IgD-negative memory B cell (primary cell): ENCODE data around the gene HBQ1. TPM values are rescaled to one million over a fixed set of nuclear protein-coding genes. Genes with fewer than 3 reads are reported as not detected.
"Not testable (repeated sequence)": the region's sequence is repeated elsewhere in the genome, so short reads cannot be mapped to it uniquely, and the experiment has no call there.

Source experiments
- H3K27ac Mint-ChIP-seq, 3 donors: one replicate each; pipeline ENCODE4 v1.8.0; 2020 to 2022; ENCODE audit warnings: mild to moderate bottlenecking in 3 of 3, mixed read lengths in 3 of 3, moderate library complexity in 1 of 3
- H3K27me3 Mint-ChIP-seq: one replicate; pipeline ENCODE4 v1.8.0; 2021; ENCODE audit warnings: mixed read lengths
- H3K36me3 Mint-ChIP-seq: one replicate; pipeline ENCODE4 v1.8.0; 2020; ENCODE audit warnings: mild to moderate bottlenecking, mixed read lengths
- H3K4me1 Mint-ChIP-seq, 3 donors: one replicate each; pipeline ENCODE4 v1.8.0; 2020 to 2022; ENCODE audit warnings: mixed read lengths in 3 of 3, mild to moderate bottlenecking in 1 of 3
- H3K4me3 Mint-ChIP-seq, 4 donors: one replicate each; pipeline ENCODE4 v1.8.0; 2020 to 2022; ENCODE audit warnings: mild to moderate bottlenecking in 4 of 4, mixed read lengths in 4 of 4, moderate library complexity in 3 of 4
- H3K9me3 Mint-ChIP-seq, 3 donors: one replicate each; pipeline ENCODE4 v1.8.0; 2020 to 2021; ENCODE audit warnings: mixed read lengths in 3 of 3, mild to moderate bottlenecking in 1 of 3
- polyA plus RNA-seq: library from polyadenylated mRNA; unstranded; fragments of 300-500 nt; fragmentation: Illumina TruSeq; gene quantifications from one replicate; pipeline ENCODE4 v1.2.3, GENCODE V29; 2021

Gene HBQ1
- polyA plus RNA-seq, result not detected

DNA sequence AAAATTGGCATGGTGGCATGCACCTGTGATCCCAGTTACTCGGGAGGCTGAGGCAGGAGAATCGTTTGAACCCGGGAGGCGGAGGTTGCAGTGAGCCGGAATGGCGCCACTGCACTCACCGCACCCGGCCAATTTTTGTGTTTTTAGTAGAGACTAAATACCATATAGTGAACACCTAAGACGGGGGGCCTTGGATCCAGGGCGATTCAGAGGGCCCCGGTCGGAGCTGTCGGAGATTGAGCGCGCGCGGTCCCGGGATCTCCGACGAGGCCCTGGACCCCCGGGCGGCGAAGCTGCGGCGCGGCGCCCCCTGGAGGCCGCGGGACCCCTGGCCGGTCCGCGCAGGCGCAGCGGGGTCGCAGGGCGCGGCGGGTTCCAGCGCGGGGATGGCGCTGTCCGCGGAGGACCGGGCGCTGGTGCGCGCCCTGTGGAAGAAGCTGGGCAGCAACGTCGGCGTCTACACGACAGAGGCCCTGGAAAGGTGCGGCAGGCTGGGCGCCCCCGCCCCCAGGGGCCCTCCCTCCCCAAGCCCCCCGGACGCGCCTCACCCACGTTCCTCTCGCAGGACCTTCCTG lies at the start of gene HBQ1:
Gene HBQ1 (plus strand): TSS at position 359 of the 575 bp plus-strand sequence. CDS start 28 bp downstream, at position 387.
- peak within 1 kb of the TSS in 2 of 3 donors; percentile 31 to 75 for H3K27ac Mint-ChIP-seq
- H3K36me3 Mint-ChIP-seq, result no peaks in the 10 kb centered on the region
- H3K27me3 Mint-ChIP-seq, result peaks cover 26% of the 10 kb centered on the region
- H3K4me1 Mint-ChIP-seq, result peaks cover 0 to 6% (median 5%) of the 10 kb centered on the region in 3 donors
- peak within 1 kb of the TSS in 3 of 4 donors; percentile 21 to 75 (median 73) for H3K4me3 Mint-ChIP-seq
- H3K9me3 Mint-ChIP-seq, result no peaks in the 10 kb centered on the region

DNA sequence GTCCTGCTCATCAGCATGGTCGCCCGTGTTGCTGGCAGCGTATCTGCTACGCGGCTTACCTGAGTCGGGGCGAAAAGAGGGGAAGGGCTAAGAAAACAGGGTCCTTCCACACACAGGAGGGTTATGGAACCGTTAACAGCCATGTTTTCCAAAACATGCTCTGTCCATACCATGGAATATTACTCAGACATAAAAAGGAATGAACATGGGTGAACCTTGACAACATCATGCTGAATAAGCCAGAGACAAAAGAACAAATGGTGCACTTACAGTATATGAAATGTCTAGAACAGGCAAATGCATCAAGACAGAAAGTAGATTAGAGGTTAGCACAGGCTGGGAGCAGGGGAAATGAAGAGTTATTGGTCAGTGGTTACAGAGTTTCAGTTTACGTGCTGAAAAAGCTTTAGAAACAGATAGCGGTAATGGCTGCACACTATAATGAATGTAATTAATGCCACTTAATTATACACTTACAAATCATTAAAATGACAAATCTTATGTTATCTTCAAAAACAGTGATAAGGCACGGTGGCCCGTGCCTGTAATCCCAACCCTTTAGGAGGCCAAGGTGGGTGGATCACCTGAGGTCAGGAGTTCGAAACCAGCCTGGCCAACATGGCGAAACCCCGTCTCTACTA lies 49.6 kb upstream of the HBQ1 start:
- peaks cover 5 to 10% (median 9%) of the 10 kb centered on the region in 3 donors for H3K4me1 Mint-ChIP-seq
- no peaks in the 10 kb centered on the region for H3K9me3 Mint-ChIP-seq
- H3K27ac Mint-ChIP-seq, result peak overlapping the region in 1 of 3 donors; percentile 35
- peaks cover 2% of the 10 kb centered on the region for H3K36me3 Mint-ChIP-seq
- no peaks in the 10 kb centered on the region for H3K27me3 Mint-ChIP-seq
- no peak overlapping the region for H3K4me3 Mint-ChIP-seq

DNA sequence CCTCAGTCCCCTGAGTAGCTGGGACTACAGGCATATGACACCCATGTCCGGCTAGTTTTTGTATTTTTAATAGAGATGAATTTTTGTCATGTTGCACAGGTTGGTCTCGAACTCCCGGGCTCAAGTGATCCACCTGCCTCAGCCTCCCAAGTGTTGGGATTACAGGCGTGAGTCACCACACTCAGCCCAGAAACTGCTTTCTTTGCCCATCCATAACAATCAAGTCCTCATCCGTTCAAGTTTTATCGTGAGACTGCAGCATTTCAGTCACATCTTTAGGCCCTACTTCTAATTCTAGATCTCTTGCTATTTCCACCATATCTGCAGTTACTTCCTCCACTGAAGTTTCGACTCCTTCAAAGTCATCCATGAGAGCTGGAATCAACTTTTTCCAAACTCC lies 48.1 kb upstream of the HBQ1 start:
- peak overlapping the region in 1 of 4 donors; percentile 14 for H3K4me3 Mint-ChIP-seq
- H3K4me1 Mint-ChIP-seq, result peaks cover 9 to 16% (median 14%) of the 10 kb centered on the region in 3 donors
- no peaks in the 10 kb centered on the region for H3K9me3 Mint-ChIP-seq
- H3K36me3 Mint-ChIP-seq, result no peaks in the 10 kb centered on the region
- no peak overlapping the region for H3K27ac Mint-ChIP-seq
- no peaks in the 10 kb centered on the region for H3K27me3 Mint-ChIP-seq

DNA sequence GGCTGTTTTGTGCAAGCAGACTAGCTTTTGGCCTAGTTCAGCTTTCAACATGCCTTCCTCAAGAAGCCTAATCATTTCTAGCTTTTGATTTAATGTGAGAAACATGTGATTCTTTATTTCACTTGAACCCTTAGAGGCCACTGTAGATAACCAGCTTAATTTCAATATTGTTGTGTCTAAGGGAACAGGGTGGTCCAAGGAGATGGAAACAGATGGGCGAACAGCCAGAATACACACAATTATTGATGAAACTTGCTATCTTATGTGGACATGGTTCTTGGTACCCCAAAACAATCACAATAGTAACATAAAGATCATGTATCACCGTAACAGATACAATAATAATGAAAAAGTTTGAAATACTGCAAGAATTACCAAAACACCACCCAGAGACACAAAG lies 46.5 kb upstream of the HBQ1 start:
- no peaks in the 10 kb centered on the region for H3K27me3 Mint-ChIP-seq
- H3K4me3 Mint-ChIP-seq, result peak overlapping the region in 1 of 4 donors; percentile 62
- H3K27ac Mint-ChIP-seq, result peak overlapping the region in 1 of 3 donors; percentile 35
- peaks cover 11 to 19% (median 14%) of the 10 kb centered on the region in 3 donors for H3K4me1 Mint-ChIP-seq
- H3K36me3 Mint-ChIP-seq, result peaks cover 2% of the 10 kb centered on the region
- H3K9me3 Mint-ChIP-seq, result no peaks in the 10 kb centered on the region

DNA sequence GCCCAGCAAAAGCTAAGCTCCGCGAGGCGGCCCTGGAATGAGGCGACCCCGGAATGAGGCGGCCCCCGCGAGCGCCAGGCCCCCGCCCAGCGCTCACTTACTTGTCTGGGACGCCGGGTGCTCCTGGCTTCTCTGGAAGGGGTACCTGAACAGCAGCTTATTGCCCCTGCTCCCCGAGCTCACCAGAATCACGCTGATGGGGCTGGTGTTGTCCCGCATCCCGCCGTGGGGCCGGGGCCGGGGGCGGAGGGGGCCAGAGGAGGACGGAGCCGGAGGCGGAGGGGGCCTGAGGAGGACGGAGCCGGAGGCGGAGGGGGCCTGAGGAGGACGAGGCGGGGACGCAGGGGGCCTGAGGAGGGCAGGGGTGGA lies 42.2 kb upstream of the HBQ1 start:
- Mint-ChIP-seq H3K4me3 (peak overlapping the region; percentile 78 to 92 (median 87)), H3K4me1 (peaks cover 9 to 26% (median 15%) of the 10 kb centered on the region in 3 donors), H3K27me3 (no peaks in the 10 kb centered on the region), H3K9me3 (no peaks in the 10 kb centered on the region), H3K27ac (peak overlapping the region in 2 of 3 donors; percentile 43 to 82), H3K36me3 (peaks cover 2% of the 10 kb centered on the region)

DNA sequence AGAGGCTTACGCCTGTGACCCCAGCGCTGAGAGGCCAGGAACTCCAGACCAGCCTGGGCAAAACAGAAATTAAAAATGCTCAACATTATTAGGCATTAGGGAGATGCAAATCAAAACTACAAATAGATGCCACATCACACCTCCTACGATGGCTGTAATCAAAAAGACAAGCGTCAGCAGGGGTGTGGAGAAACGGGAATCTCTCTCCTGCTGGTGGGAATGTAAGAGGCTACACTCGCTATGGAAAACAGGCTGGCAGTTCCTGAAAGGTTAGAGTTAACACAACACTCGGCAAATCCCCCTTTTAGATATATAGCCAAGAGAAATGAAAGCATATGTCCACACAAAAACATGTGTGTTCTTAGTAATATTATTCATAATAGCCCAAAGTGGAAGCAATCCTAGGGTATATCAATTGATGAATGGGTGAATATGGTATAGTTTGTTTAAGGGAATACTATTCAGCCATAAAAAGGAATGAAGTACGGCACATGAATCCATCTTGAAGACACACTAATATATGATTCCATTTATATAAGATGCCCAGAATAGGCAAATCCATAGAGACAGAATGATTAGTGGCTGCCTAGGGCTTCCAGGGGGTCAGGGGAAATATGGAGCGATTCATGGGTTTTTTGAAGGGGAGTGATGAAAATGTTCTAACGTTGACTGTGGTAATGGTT lies 39.9 kb upstream of the HBQ1 start:
- H3K36me3 Mint-ChIP-seq, result peaks cover 2% of the 10 kb centered on the region
- peak overlapping the region in 2 of 4 donors; percentile 22 to 91 for H3K4me3 Mint-ChIP-seq
- no peaks in the 10 kb centered on the region for H3K9me3 Mint-ChIP-seq
- peaks cover 5 to 16% (median 10%) of the 10 kb centered on the region in 3 donors for H3K4me1 Mint-ChIP-seq
- peak overlapping the region in 2 of 3 donors; percentile 24 to 80 for H3K27ac Mint-ChIP-seq
- H3K27me3 Mint-ChIP-seq, result peaks cover 7% of the 10 kb centered on the region

DNA sequence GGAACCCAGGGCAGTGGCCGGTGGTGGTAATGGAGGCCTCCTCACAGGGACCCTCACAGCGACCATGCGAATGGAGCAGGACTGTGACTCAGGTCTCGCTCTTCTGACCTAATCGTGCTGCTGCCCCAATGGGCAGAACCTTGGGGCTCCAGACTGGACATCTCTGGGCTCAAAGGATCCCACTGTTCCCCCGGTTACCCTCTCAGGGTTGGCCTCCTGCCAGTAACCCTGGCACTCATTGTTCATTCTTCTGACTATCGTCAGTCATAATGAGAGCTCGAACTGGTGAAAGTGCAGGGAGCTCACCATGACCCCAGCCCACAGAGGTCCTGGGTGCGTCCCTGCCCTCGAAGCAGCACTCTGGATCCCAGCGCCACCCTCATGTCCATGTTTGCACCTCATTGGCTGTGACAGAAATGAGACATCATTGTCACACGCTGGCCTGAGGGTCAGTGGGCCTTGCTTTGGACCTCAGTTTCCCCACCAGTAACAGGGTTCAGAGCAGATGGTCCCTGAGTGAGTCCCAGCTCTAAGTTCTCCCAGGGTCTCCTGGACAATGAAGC lies 37.8 kb upstream of the HBQ1 start:
- Mint-ChIP-seq H3K4me1 (peaks cover 0 to 10% (median 6%) of the 10 kb centered on the region in 3 donors), H3K36me3 (peaks cover 2% of the 10 kb centered on the region), H3K4me3 (peak overlapping the region in 1 of 4 donors; percentile 9), H3K27me3 (peaks cover 12% of the 10 kb centered on the region), H3K27ac (no peak overlapping the region), H3K9me3 (no peaks in the 10 kb centered on the region)

DNA sequence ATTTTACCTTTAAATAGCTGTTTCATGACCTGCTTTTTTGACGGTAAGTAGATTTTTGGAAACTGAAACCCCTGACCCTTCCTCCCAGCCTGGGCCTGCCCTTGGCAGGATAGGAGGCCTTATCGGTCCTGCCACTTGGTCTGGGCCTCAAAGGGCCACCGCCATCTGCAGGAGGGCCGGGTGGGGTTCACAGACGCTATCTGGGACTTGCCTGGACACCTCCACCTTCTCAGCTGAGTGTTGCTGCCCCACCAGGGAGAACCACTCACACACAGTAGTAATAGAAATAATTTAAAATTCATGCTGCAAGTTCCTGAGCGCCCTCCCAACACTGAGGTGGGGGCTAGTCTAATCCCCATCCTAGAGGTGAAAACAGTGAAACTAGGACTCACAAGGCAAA lies 37.2 kb upstream of the HBQ1 start:
- H3K27ac Mint-ChIP-seq, result no peak overlapping the region
- H3K4me3 Mint-ChIP-seq, result peak overlapping the region in 1 of 4 donors; percentile 9
- H3K4me1 Mint-ChIP-seq, result peaks cover 0 to 10% (median 6%) of the 10 kb centered on the region in 3 donors
- H3K36me3 Mint-ChIP-seq, result peaks cover 2% of the 10 kb centered on the region
- no peaks in the 10 kb centered on the region for H3K9me3 Mint-ChIP-seq
- H3K27me3 Mint-ChIP-seq, result peaks cover 12% of the 10 kb centered on the region

DNA sequence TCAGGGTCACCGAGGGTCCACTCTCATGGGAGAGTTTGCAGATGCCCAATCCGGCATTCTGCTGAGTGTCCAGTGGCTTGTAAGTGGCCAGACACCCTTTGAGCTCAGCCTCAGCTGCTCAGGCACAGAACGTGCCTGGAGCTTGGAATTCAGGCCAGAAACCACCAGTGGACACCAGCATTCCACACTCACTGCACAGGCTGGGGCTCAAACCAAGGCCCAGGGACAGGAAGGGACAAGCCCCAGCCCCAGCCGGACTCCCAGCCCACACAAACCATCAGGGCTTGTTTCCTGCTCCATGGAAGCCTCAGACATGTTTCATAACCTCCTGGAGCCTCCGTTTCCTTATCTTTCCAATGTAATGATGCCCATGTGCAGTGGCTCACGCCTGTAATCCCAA lies 36.8 kb upstream of the HBQ1 start:
- no peak overlapping the region for H3K27ac Mint-ChIP-seq

DNA sequence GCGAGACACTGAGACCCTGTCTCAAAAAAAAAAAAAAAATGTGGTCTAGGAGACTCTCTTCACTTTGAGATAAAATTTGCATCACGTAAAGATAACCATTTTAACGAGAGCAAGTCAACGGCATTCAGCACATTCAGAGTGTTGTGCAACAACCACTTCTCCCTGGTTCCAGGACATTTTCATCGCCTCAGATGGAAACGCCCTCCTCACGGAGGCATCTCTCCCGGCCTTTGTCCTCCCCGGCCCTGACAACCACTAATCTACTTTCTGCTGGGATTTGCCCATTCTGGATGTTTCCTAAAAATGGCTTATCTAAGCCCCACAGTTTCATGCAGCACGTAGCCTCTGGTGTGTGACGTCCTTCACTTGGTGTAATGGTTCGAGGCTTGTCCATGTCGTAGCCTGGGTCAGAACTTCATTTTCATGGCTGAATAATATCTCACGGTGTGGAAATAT lies 35.4 kb upstream of the HBQ1 start:
- no peaks in the 10 kb centered on the region for H3K36me3 Mint-ChIP-seq
- H3K9me3 Mint-ChIP-seq, result no peaks in the 10 kb centered on the region
- no peak overlapping the region for H3K27ac Mint-ChIP-seq
- peak overlapping the region in 1 of 4 donors; percentile 12 for H3K4me3 Mint-ChIP-seq
- peaks cover 0 to 5% (median 4%) of the 10 kb centered on the region in 3 donors for H3K4me1 Mint-ChIP-seq
- H3K27me3 Mint-ChIP-seq, result peaks cover 19% of the 10 kb centered on the region

More for the DNA sequence above, 36.8 kb upstream of the HBQ1 start:
- Mint-ChIP-seq H3K4me1 (peaks cover 0 to 10% (median 6%) of the 10 kb centered on the region in 3 donors), H3K4me3 (peak overlapping the region in 1 of 4 donors; percentile 9), H3K36me3 (peaks cover 2% of the 10 kb centered on the region), H3K9me3 (no peaks in the 10 kb centered on the region), H3K27me3 (peaks cover 13% of the 10 kb centered on the region)

DNA sequence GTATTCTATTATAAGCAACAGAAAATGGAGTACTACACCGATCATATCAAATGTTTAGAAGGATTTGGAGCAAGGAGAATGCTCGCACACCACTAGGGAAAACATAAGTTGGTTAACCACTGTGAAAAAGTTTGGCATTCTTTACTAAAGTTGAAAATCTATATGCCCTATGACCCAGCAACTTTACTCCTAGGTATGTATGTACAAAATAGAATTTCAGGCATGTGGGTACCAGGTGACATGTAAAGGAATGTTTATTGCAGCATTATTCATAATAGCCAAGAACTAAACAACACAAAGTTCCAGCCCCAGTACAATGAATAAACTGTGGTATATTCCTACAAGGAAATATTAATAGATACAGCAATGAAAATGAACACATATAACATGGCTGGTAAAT lies 33.6 kb upstream of the HBQ1 start:
- Mint-ChIP-seq H3K27me3 (peaks cover 21% of the 10 kb centered on the region), H3K36me3 (no peaks in the 10 kb centered on the region), H3K27ac (no peak overlapping the region), H3K4me1 (no peaks in the 10 kb centered on the region), H3K4me3 (no peak overlapping the region), H3K9me3 (no peaks in the 10 kb centered on the region)

DNA sequence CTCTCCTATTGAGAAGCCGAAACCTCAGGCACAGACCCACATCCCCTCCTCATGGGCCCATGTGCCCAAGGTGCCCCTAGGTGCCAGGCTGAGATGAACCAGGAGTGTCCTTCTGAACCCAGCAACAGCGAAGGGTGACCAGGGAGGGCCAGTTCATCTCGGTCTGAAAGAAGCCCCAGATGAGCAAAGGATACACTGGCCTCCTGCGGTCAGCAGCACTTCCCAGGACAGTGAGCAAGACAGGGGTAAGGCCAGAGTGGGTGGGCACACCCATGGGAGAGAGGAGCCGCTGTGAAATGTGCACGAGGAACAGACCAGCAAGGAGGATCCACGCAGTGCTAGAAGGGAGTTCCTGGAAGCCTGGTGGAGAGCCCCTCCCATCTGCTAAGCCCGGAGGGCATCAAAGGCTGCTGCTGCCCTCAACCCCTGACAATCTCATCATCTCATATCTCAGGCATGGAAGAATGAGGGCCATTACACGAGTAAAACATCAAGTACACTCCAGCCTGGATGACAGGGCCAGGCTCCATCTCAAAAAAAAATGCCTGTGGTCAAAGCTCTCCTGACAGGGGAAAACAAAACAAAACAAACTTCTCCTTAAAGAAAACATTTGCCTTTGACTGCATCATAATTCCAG lies 31.1 kb upstream of the HBQ1 start:
- Mint-ChIP-seq H3K4me3 (no peak overlapping the region), H3K4me1 (no peaks in the 10 kb centered on the region), H3K9me3 (no peaks in the 10 kb centered on the region), H3K27ac (no peak overlapping the region), H3K27me3 (peaks cover 18% of the 10 kb centered on the region), H3K36me3 (no peaks in the 10 kb centered on the region)

DNA sequence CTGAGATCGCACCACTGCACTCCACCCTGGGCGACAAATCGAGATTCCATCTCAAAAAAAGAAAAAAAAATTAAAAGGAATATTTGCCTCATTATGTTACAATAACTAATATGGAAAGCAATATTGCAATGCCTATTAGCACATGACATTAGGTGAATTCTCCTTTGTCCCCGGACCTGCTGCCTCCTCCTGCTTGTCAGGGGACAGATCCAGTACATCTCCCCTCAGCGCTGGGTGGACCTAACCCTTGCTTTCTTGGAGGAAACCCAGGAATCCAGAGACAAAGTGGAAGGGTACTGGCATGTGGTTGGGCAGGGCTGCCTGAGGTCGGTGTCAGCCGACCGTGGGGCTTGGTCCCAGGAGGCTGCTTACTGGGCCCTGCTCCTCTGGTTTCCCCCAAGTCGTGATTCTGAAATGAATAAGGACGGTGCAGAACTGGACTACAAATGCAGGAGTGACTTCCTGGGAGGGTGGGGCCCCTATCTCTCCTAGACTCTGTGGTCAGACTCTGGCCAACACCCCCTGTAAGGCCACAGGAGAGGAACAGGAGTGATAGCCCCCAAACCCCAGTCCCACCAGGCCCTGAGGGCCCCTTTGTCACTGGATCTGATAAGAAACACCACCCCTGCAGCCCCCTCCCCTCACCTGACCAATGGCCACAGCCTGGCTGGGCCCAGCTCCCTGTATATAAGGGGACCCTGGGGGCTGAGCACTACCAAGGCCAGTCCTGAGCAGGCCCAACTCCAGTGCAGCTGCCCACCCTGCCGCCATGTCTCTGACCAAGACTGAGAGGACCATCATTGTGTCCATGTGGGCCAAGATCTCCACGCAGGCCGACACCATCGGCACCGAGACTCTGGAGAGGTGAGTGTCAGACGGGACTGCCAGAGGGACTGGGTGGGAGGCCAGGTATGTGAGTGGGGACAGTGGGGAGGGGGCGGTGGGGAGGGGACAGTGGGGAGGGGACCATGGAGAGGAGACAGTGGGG lies 27.8 kb upstream of the HBQ1 start, which contains the start of gene HBZ:
Gene HBZ (plus strand): TSS at position 504 of the 988 bp plus-strand sequence. CDS start 266 bp downstream, at position 770.
- Mint-ChIP-seq H3K4me1 (peaks cover 5 to 6% (median 5%) of the 10 kb centered on the region in 3 donors), H3K27me3 (peaks cover 21% of the 10 kb centered on the region), H3K4me3 (peak within 1 kb of the TSS in 2 of 4 donors; percentile 39 to 45), H3K36me3 (peaks cover 2% of the 10 kb centered on the region), H3K9me3 (no peaks in the 10 kb centered on the region), H3K27ac (no peak within 1 kb of the TSS)

DNA sequence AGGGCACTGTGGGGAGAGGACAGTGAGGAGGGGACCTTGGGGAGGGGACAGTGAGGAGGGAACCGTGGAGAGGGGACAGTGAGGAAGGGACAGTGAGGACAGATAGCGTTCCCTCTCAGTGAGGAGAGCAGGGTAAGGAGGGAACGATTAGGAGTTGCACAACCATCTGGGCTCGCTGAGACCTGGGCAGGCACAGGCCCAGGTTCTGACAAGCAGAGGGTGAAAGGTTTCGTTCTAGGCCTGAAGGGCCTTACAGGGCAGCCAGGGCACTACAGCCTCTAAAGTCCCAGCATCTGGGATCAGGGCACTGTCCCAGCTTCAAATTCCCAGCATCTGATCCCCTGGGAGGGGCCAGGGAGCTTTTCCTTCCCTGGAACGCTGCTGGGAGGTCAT lies 27.1 kb upstream of the HBQ1 start:
- not testable (repeated sequence) for H3K36me3 Mint-ChIP-seq, H3K9me3 Mint-ChIP-seq, H3K4me1 Mint-ChIP-seq, H3K27ac Mint-ChIP-seq, H3K4me3 Mint-ChIP-seq
- peaks cover 22% of the 10 kb centered on the region for H3K27me3 Mint-ChIP-seq
